Measurements from ENCODE around the gene CCDC85C.

CCDC85C gene

DNA sequence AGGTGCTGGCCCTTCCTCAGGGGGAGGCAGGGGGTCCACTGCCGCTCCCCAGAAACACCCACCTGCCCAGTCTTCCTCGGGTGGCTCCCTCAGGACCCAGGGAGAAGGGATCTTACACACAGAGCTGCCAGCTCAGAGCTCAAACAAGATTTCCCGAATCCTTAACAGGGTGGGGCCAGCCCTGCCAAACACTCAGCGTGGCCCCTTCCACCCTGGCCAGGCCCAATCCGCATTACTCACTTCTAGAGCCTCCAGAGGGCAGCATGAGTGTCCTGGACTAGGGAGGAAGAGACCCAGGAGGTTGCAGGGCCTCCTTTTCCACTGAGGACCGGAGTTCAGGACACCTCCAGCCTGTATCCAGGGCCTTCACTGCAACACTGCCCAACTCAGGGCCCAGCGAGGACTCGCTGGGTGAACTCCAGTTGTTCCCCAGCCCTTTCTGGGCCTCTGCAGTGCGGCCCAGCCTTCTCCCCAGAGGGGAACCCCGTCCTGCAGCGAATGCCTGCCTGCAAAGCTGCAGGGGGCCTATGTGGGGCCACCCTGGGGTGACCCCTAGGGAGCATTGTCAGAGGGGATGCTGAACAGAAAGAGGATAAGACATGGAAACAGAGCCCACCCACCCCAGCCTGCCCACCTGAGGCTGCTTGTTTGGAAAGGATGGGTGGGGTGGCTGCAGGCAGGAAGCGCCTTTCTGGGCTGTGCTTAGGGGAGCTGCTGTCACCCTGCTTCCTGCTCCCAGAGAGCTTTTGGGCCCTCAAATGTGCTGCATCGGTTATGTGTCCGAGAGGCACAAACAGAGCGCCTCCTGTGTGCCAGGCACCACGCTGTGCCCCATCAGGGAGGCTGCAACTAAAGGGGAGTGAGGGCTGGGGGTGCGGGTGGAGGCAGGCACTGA, 79.0 kb downstream of the CCDC85C start:
- peak; percentile 56 for DNase-seq (ENCODE audit: low read depth)
- TF ChIP-seq, protein P1, sequence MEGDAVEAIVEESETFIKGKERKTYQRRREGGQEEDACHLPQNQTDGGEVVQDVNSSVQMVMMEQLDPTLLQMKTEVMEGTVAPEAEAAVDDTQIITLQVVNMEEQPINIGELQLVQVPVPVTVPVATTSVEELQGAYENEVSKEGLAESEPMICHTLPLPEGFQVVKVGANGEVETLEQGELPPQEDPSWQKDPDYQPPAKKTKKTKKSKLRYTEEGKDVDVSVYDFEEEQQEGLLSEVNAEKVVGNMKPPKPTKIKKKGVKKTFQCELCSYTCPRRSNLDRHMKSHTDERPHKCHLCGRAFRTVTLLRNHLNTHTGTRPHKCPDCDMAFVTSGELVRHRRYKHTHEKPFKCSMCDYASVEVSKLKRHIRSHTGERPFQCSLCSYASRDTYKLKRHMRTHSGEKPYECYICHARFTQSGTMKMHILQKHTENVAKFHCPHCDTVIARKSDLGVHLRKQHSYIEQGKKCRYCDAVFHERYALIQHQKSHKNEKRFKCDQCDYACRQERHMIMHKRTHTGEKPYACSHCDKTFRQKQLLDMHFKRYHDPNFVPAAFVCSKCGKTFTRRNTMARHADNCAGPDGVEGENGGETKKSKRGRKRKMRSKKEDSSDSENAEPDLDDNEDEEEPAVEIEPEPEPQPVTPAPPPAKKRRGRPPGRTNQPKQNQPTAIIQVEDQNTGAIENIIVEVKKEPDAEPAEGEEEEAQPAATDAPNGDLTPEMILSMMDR (IDR thresholded peaks at IDR 0.05; ENCODE audit: low read length, missing control alignments): peak; percentile 45
- H3K4me3 ChIP-seq (replicated peaks; ENCODE audit: low read depth, low read length): no peak overlapping the region

DNA sequence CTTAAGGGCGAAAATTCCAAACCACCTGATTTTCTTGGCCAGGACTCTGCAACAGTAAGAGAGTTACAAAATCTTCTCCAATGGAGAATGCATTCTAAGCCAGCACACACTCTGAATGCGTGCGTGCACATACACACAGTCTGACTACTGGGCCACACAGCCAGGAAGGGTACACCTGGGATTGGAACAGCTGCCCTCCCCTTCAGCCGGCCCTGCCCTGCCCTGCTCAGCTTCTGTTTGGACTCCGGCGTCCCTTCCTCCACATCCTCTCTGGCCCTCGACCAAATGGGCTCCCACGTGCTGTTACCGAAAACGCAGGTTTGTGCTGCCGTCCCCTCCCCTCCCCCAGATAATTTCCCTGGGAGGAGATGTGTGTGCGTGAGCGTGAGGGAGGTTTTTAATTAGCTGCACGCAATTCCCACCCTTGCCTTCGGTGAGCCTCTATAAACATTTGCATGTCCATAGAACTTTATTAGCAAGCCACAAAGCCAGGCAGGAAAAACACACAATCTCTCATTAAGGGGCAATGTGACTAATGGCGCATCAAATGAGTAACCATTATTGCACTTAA, 79.8 kb downstream of the CCDC85C start:
- TF ChIP-seq, protein P1 (IDR thresholded peaks at IDR 0.05; ENCODE audit: low read length, missing control alignments): no peak
- H3K4me3 ChIP-seq (replicated peaks; ENCODE audit: low read depth, low read length): no peak overlapping the region
- DNase-seq (ENCODE audit: low read depth): no peak

DNA sequence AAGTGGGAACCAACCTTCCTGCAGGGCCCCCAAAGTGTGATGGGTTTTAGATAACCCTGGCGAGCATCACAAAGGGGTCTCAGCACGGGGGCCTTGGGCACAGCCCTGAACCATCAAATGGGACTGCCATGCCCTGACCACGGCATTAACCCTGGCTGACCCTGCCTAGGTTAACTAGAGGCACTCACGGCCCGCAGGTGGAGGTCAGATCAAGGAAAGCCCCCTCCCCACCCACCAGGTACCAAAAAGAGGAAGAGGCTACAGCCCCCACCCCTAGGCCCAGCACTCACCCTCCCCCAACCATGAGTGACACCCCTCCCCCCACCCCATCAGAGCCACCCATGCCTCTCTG, 80.3 kb downstream of the CCDC85C start:
- no peak for DNase-seq (ENCODE audit: low read depth)
- no peak overlapping the region for H3K4me3 ChIP-seq (replicated peaks; ENCODE audit: low read depth, low read length)
- TF ChIP-seq, protein P1 (IDR thresholded peaks at IDR 0.05; ENCODE audit: low read length, missing control alignments): no peak

DNA sequence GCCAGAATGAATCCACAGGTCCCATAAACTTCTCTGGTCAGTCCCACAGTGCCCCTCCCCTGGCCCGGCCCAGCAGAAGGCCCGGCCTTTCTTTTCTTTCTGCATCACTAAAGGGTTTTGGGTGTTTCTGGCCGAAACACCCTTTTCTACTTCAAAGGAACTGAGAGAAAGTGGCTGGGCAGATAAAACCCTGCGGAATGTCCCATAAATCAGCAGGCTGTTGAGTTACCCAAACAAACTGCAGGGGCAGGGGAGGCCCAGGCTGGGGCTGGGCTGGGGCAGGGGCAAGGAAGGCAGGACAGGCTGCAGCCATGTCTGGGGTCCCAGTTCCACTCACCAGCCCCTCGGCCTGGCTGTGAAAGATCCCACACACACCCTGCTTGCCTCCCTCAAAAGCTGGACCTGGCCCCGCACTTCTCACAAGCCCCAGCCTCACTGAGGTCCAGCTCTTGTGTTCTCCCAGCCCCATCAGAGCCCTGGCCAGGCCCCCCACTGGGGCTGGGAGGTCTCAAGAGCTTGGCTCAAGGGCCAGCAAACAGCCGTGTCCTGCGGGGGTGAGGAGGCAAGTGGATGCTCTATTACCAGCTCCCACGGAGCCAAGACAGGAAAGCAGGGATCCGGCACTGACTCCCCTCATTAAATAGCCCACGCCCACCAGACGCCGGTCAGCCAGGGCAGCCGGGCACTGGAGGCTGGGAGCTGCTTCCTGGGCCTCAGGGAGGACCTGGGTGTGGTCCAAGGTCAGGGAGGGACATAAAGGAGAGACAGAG, 80.9 kb downstream of the CCDC85C start:
- TF ChIP-seq, protein P1 (IDR thresholded peaks at IDR 0.05; ENCODE audit: low read length, missing control alignments): no peak
- no peak overlapping the region for H3K4me3 ChIP-seq (replicated peaks; ENCODE audit: low read depth, low read length)
- DNase-seq (ENCODE audit: low read depth): no peak

DNA sequence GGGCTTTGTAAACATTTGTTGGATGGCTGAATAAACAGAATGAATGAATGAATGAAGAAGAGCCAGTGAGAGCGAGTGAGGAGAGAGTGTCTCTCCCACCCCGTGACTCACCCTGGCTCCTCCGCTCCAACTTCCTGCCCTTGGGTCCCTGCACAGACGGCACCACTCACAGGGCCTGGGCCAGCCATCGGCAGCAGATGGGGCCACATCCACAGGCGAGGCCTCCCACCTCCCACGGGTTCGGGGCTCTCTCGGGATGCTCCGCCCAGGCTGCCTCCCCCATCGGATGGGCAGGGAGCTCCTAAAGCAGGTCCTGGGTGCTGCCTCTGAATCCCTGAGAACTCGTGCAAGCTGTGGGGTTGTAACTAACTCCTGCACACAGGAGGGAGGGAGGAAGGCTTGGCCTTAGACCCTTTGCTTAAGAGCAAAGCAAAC, 81.5 kb downstream of the CCDC85C start:
- H3K4me3 ChIP-seq (replicated peaks; ENCODE audit: low read depth, low read length): no peak overlapping the region
- TF ChIP-seq, protein P1 (IDR thresholded peaks at IDR 0.05; ENCODE audit: low read length, missing control alignments): no peak
- peak; percentile 65 for DNase-seq (ENCODE audit: low read depth)

DNA sequence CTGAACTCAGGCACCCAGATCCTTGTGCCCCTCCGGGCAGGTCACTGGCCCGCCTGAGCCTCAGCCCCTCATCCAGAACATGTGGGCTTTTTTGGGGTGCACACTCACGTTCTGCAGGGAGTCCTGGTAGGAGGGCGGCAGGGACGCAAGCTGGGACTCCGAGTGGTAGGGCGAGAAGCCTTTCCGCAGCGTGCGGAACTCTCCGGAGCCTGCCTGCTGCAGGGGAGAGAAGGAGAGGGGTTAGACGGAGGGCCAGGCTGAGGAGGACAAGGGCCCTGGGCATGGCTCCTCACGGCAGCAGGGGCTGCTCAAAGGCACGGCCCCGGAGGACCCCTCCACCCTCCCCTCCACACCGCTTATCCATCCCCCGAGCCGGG, 82.0 kb downstream of the CCDC85C start:
- TF ChIP-seq, protein P1 (IDR thresholded peaks at IDR 0.05; ENCODE audit: low read length, missing control alignments): no peak
- no peak for DNase-seq (ENCODE audit: low read depth)
- no peak overlapping the region for H3K4me3 ChIP-seq (replicated peaks; ENCODE audit: low read depth, low read length)
